IMR-90 (cell line): ENCODE results near the gene COQ2. TPM values are rescaled to one million over a fixed set of nuclear protein-coding genes. Genes with fewer than 3 reads are reported as not detected.
A peak's percentile ranks its signal among the peaks of the same experiment; 100 is the strongest.

Experiments used
- ATAC-seq: fragments of 200-7000 bp; cut with Tn5 transposase; 2 replicates; pipeline ENCODE4 v1.9.1; 2020; ENCODE audit warnings: low read depth, mild to moderate bottlenecking, moderate library complexity
- BruUV-seq: library from RNA; stranded (reverse); fragments of 400-500 nt; replicated peaks from 2 replicates; lab custom pipeline; 2021; lab: Mats Ljungman, UMichigan
- CTCF ChIA-PET: fragments of 300-600 bp; formaldehyde crosslinking; extraction: SDS; loops from one replicate; lab custom pipeline; 2021; ENCODE audit warnings: antibody characterized with exemption; lab: Yijun Ruan, JAX
- POLR2A ChIA-PET: fragments of 300-600 bp; sonication (Branson Sonifier 250); formaldehyde crosslinking; loops from one replicate; lab custom pipeline; 2022; ENCODE audit warnings: antibody characterized with exemption; ENCODE audit not compliant: unreplicated experiment; lab: Charles Lee
- DNase-seq: peaks from one replicate; pipeline ENCODE4 v3.0.0; 2013
- H2AFZ ChIP-seq: replicated peaks from 2 replicates; pipeline ENCODE3; 2013; ENCODE audit warnings: low read length, mild to moderate bottlenecking; ENCODE audit not compliant: poor library complexity
- H2AK5ac ChIP-seq: 2 replicates; pipeline ENCODE4 v1.6.1; 2013; ENCODE audit warnings: low read depth, low read length, inconsistent platforms
- H2AK9ac ChIP-seq: replicated peaks from 2 replicates; pipeline ENCODE3; 2013; ENCODE audit warnings: mild to moderate bottlenecking, low read depth, low read length, moderate library complexity; ENCODE audit not compliant: poor library complexity
- H2BK120ac ChIP-seq: 2 replicates; pipeline ENCODE4 v1.6.1; 2013; ENCODE audit warnings: low read depth, low read length, inconsistent platforms
- H2BK15ac ChIP-seq: 3 replicates; pipeline ENCODE4 v1.6.1; 2013; ENCODE audit warnings: low read depth, low read length, inconsistent platforms
- H2BK20ac ChIP-seq: 2 replicates; pipeline ENCODE4 v1.6.1; 2013; ENCODE audit warnings: low read depth, mild to moderate bottlenecking, inconsistent platforms, low read length, moderate library complexity
- H2BK5ac ChIP-seq: 2 replicates; pipeline ENCODE4 v1.6.1; 2013; ENCODE audit warnings: mild to moderate bottlenecking, low read depth, low read length, inconsistent platforms; ENCODE audit not compliant: poor library complexity, severe bottlenecking
- H3K14ac ChIP-seq: replicated peaks from 2 replicates; pipeline ENCODE4 v1.6.1; 2013; ENCODE audit warnings: low read depth, low read length, inconsistent platforms
- H3K18ac ChIP-seq: 2 replicates; pipeline ENCODE4 v1.6.1; 2013; ENCODE audit warnings: low read depth, low read length, control low read depth
- H3K23ac ChIP-seq: 2 replicates; pipeline ENCODE4 v1.6.1; 2013; ENCODE audit warnings: low read depth, low read length, inconsistent platforms
- H3K27ac ChIP-seq: 2 replicates; pipeline ENCODE4 v1.5.1; 2013; ENCODE audit warnings: mild to moderate bottlenecking, control low read depth, low read length; ENCODE audit not compliant: insufficient read depth
- H3K27me3 ChIP-seq: 2 replicates; pipeline ENCODE4 v1.6.1; 2013; ENCODE audit warnings: low read length; ENCODE audit not compliant: control insufficient read depth, insufficient read depth
- H3K36me3 ChIP-seq: 2 replicates; pipeline ENCODE4 v1.6.1; 2013; ENCODE audit warnings: low read length, mixed read lengths; ENCODE audit not compliant: control insufficient read depth, insufficient read depth
- H3K4ac ChIP-seq: 2 replicates; pipeline ENCODE4 v1.6.1; 2013; ENCODE audit warnings: low read depth, low read length, inconsistent platforms
- H3K4me1 ChIP-seq: 2 replicates; pipeline ENCODE4 v1.6.1; 2013; ENCODE audit warnings: low read length, mixed read lengths; ENCODE audit not compliant: control insufficient read depth, insufficient read depth
- H3K4me2 ChIP-seq: 2 replicates; pipeline ENCODE4 v1.6.1; 2013; ENCODE audit warnings: low read depth, mild to moderate bottlenecking, control low read depth, low read length, moderate library complexity
- H3K4me3 ChIP-seq: 2 replicates; pipeline ENCODE4 v1.5.1; 2013; ENCODE audit warnings: low read depth, mild to moderate bottlenecking, control low read depth, low read length, moderate library complexity; ENCODE audit not compliant: insufficient read depth
- H3K56ac ChIP-seq: 2 replicates; pipeline ENCODE4 v1.6.1; 2013; ENCODE audit warnings: low read length, inconsistent platforms; ENCODE audit not compliant: insufficient read depth; ENCODE audit errors: extremely low read depth
- H3K79me1 ChIP-seq, 2 experiments: 2 replicates each; pipeline ENCODE4 v1.6.1; 2013; ENCODE audit warnings: low read length in 2 of 2, inconsistent platforms in 1 of 2, low read depth in 1 of 2
- H3K9ac ChIP-seq: 2 replicates; pipeline ENCODE4 v1.6.1; 2013; ENCODE audit warnings: low read depth, low read length, control low read depth
- H3K9me1 ChIP-seq: 2 replicates; pipeline ENCODE4 v1.6.1; 2013; ENCODE audit warnings: low read length, inconsistent platforms; ENCODE audit not compliant: insufficient read depth
- H3K9me3 ChIP-seq: 2 replicates; pipeline ENCODE4 v1.6.1; 2013; ENCODE audit warnings: low read length; ENCODE audit not compliant: control insufficient read depth, insufficient read depth
- H4K20me1 ChIP-seq: 2 replicates; pipeline ENCODE4 v1.6.1; 2013; ENCODE audit warnings: low read length, inconsistent platforms; ENCODE audit not compliant: insufficient read depth
- H4K5ac ChIP-seq: 2 replicates; pipeline ENCODE4 v1.6.1; 2013; ENCODE audit warnings: mild to moderate bottlenecking, low read depth, low read length, control low read depth
- H4K8ac ChIP-seq, 2 experiments: 2 replicates each; pipeline ENCODE4 v1.6.1; 2013; ENCODE audit warnings: low read depth in 2 of 2, low read length in 2 of 2, control low read depth in 1 of 2, inconsistent platforms in 1 of 2
- H4K91ac ChIP-seq: 2 replicates; pipeline ENCODE4 v1.6.1; 2013; ENCODE audit warnings: low read depth, low read length, inconsistent platforms; ENCODE audit not compliant: insufficient read depth
- BHLHE40 ChIP-seq: fragments of 150-350 bp; IDR thresholded peaks from 2 replicates; pipeline ENCODE4 v1.6.1; 2016; ENCODE audit warnings: mild to moderate bottlenecking, low read depth, low read length
- CEBPB ChIP-seq: IDR thresholded peaks from 2 replicates; pipeline ENCODE4 v1.6.1; 2012; ENCODE audit warnings: low read depth, low read length, improper control_type of control experiment
- CHD1 ChIP-seq: IDR thresholded peaks from 2 replicates; pipeline ENCODE4 v1.6.1; 2012; ENCODE audit warnings: low read depth, low read length, improper control_type of control experiment
- FOS ChIP-seq: fragments of 150-350 bp; IDR thresholded peaks from 2 replicates; pipeline ENCODE4 v1.6.1; 2016; ENCODE audit warnings: low read depth, low read length
- MAFK ChIP-seq: IDR thresholded peaks from 2 replicates; pipeline ENCODE4 v1.6.1; 2012; ENCODE audit warnings: low read depth, low read length, improper control_type of control experiment
- MAZ ChIP-seq: IDR thresholded peaks from 2 replicates; pipeline ENCODE4 v1.6.1; 2012; ENCODE audit warnings: low read depth, mild to moderate bottlenecking, low read length, improper control_type of control experiment, moderate library complexity, borderline replicate concordance
- MXI1 ChIP-seq: IDR thresholded peaks from 2 replicates; pipeline ENCODE4 v1.6.1; 2012; ENCODE audit warnings: low read depth, mild to moderate bottlenecking, low read length, moderate library complexity, borderline replicate concordance
- NFE2L2 ChIP-seq: fragments of 150-350 bp; IDR thresholded peaks from 2 replicates; pipeline ENCODE4 v1.6.1; 2016; ENCODE audit warnings: low read depth, mild to moderate bottlenecking, low read length
- POLR2A ChIP-seq: IDR thresholded peaks from 2 replicates; pipeline ENCODE4 v1.6.1; 2012; ENCODE audit warnings: mild to moderate bottlenecking, low read depth, low read length
- RAD21 ChIP-seq: IDR thresholded peaks from 2 replicates; pipeline ENCODE4 v1.6.1; 2012; ENCODE audit warnings: low read length, improper control_type of control experiment
- RCOR1 ChIP-seq: IDR thresholded peaks from 2 replicates; pipeline ENCODE4 v1.6.1; 2012; ENCODE audit warnings: mild to moderate bottlenecking, low read length, improper control_type of control experiment; ENCODE audit not compliant: insufficient replicate concordance
- RFX5 ChIP-seq: IDR thresholded peaks from 2 replicates; pipeline ENCODE4 v1.8.0; 2012; ENCODE audit warnings: low read depth, mild to moderate bottlenecking, low read length, moderate library complexity
- SMC3 ChIP-seq: fragments of 150-350 bp; IDR thresholded peaks from 2 replicates; pipeline ENCODE4 v1.6.1; 2016; ENCODE audit warnings: low read depth, mild to moderate bottlenecking, antibody characterized with exemption, low read length, moderate library complexity
- dilution Hi-C: fragments of 300-500 bp; cut with HindIII; formaldehyde crosslinking; loops from one replicate; pipeline ENCODE4 v1.14.3; 2018; ENCODE audit warnings: low sequenced_read_pairs; ENCODE audit not compliant: unreplicated experiment
- in situ Hi-C: fragments of 300-500 bp; cut with MboI; formaldehyde crosslinking; loops from 3 replicates; pipeline ENCODE4 v1.14.3; 2019; ENCODE audit warnings: low sequenced_read_pairs, inconsistent platforms, mixed read lengths
- intact Hi-C: fragments of 100-400 bp; cut with micrococcal nuclease; formaldehyde crosslinking; loops from 2 replicates; pipeline ENCODE4 v1.10.0; 2022
- polyA plus RNA-seq, 3 experiments: library from polyadenylated mRNA; depleted of rRNA; stranded (reverse); fragments of >200 nt; gene quantifications; 2 replicates each; pipeline ENCODE4 v1.2.3, GENCODE V29; 2012; ENCODE audit warnings: low replicate concordance in 1 of 3
- total RNA-seq: library from RNA; depleted of rRNA; stranded (reverse); fragments of >200 nt; gene quantifications from 2 replicates; pipeline ENCODE4 v1.2.3, GENCODE V29; 2012
- TF ChIP-seq, protein P1 (sequence below): fragments of 150-350 bp; IDR thresholded peaks from 2 replicates; pipeline ENCODE4 v1.6.1; 2016; ENCODE audit warnings: low read depth, mild to moderate bottlenecking, low read length, moderate library complexity, borderline replicate concordance
- TF ChIP-seq, protein P2 (sequence below): fragments of 150-350 bp; IDR thresholded peaks from 2 replicates; pipeline ENCODE4 v1.6.1; 2017; ENCODE audit warnings: mild to moderate bottlenecking, antibody characterized with exemption, low read length, low read depth
- TF ChIP-seq, protein P3 (sequence below): conservative IDR thresholded peaks from 2 replicates; pipeline ENCODE4 v1.5.1; 2012; ENCODE audit warnings: mild to moderate bottlenecking, low read depth, low read length, improper control_type of control experiment

Gene COQ2
- total and polyA plus RNA-seq, 2 of the 4 experiments (the other 2 are of a cell fraction): 7.3 to 7.4 TPM

DNA sequence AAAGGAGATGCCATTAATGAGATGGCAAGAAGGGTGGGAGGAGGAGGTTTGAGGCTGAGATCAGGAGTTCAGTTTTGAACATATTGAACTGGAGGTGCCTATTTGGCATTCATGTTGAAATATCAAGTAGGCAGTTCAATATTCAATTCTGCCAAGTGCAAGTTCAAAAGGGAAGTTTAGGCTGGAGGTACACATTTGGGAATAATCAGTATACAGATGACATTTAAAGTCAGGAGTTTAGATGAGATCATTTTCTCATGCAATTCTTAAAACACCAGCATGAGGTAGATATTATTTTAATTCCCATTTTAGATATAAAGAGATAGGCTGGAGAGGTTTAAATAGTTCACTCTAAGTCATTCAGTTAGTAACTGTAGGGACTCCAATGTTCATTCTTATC lies 26.1 kb downstream of the COQ2 start:
- TF ChIP-seq BHLHE40: no peak
- TF ChIP-seq, protein P1, sequence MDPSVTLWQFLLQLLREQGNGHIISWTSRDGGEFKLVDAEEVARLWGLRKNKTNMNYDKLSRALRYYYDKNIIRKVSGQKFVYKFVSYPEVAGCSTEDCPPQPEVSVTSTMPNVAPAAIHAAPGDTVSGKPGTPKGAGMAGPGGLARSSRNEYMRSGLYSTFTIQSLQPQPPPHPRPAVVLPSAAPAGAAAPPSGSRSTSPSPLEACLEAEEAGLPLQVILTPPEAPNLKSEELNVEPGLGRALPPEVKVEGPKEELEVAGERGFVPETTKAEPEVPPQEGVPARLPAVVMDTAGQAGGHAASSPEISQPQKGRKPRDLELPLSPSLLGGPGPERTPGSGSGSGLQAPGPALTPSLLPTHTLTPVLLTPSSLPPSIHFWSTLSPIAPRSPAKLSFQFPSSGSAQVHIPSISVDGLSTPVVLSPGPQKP: no peak
- no peak for TF ChIP-seq CHD1
- TF ChIP-seq, protein P2, sequence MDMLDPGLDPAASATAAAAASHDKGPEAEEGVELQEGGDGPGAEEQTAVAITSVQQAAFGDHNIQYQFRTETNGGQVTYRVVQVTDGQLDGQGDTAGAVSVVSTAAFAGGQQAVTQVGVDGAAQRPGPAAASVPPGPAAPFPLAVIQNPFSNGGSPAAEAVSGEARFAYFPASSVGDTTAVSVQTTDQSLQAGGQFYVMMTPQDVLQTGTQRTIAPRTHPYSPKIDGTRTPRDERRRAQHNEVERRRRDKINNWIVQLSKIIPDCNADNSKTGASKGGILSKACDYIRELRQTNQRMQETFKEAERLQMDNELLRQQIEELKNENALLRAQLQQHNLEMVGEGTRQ: no peak
- TF ChIP-seq POLR2A: no peak
- TF ChIP-seq MAFK: no peak
- TF ChIP-seq CEBPB: no peak
- TF ChIP-seq RFX5: no peak
- no peak for TF ChIP-seq RCOR1
- no peak for TF ChIP-seq NFE2L2
- TF ChIP-seq SMC3: no peak
- TF ChIP-seq RAD21: no peak
- no peak for TF ChIP-seq FOS
- TF ChIP-seq MXI1: no peak
- TF ChIP-seq MAZ: no peak
- TF ChIP-seq, protein P3, sequence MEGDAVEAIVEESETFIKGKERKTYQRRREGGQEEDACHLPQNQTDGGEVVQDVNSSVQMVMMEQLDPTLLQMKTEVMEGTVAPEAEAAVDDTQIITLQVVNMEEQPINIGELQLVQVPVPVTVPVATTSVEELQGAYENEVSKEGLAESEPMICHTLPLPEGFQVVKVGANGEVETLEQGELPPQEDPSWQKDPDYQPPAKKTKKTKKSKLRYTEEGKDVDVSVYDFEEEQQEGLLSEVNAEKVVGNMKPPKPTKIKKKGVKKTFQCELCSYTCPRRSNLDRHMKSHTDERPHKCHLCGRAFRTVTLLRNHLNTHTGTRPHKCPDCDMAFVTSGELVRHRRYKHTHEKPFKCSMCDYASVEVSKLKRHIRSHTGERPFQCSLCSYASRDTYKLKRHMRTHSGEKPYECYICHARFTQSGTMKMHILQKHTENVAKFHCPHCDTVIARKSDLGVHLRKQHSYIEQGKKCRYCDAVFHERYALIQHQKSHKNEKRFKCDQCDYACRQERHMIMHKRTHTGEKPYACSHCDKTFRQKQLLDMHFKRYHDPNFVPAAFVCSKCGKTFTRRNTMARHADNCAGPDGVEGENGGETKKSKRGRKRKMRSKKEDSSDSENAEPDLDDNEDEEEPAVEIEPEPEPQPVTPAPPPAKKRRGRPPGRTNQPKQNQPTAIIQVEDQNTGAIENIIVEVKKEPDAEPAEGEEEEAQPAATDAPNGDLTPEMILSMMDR: no peak
- peak overlapping the region; percentile 93 for H2BK15ac ChIP-seq
- in situ Hi-C loops: loop anchor here (5.0 kb wide), 1 partner anchor 191 kb away; no protein-coding TSS in a partner anchor
- peaks cover 7% of the 10 kb centered on the region for H3K9me1 ChIP-seq
- no peaks in the 10 kb centered on the region for H4K20me1 ChIP-seq
- no peak overlapping the region for H3K4me2 ChIP-seq
- peaks cover 3% of the 10 kb centered on the region; the same call in 1 of the 2 replicates for H3K36me3 ChIP-seq
- 0 out of 2 replicates have a peak overlapping the region, but pooled peaks have one; percentile 37 for H2AK5ac ChIP-seq
- no peak overlapping the region for H2BK5ac ChIP-seq
- no peak overlapping the region for H3K9ac ChIP-seq
- no peak overlapping the region for H4K5ac ChIP-seq
- intact Hi-C loops: no loop called here
- H2AFZ ChIP-seq: no peak overlapping the region
- H3K56ac ChIP-seq: no peak overlapping the region
- peak overlapping the region; percentile 26; the same call in 1 of the 2 replicates for H3K23ac ChIP-seq
- H3K4me1 ChIP-seq: peaks cover 8% of the 10 kb centered on the region
- H3K27me3 ChIP-seq: no peaks in the 10 kb centered on the region
- ATAC-seq: no peak
- H2AK9ac ChIP-seq: no peak overlapping the region
- dilution Hi-C loops: no loop called here
- H3K79me1 ChIP-seq: 0 out of 4 replicates have a peak, but pooled peaks cover 0 to 3% of the 10 kb centered on the region in 2 experiments
- CTCF ChIA-PET: no interaction called here
- POLR2A ChIA-PET: no interaction called here
- H2BK20ac ChIP-seq: peak overlapping the region; percentile 98
- H4K8ac ChIP-seq: 0 out of 4 replicates have a peak overlapping the region, but pooled peaks of 1 of the 2 experiments have one; percentile 52
- peak overlapping the region; percentile 81; the same call in 1 of the 2 replicates for H3K14ac ChIP-seq
- no peak overlapping the region for H3K27ac ChIP-seq
- H2BK120ac ChIP-seq: peak overlapping the region; percentile 95
- H4K91ac ChIP-seq: peak overlapping the region; percentile 86
- H3K9me3 ChIP-seq: no peaks in the 10 kb centered on the region
- peak overlapping the region; percentile 54; the same call in 1 of the 2 replicates for H3K18ac ChIP-seq
- no peak overlapping the region for H3K4me3 ChIP-seq
- peak overlapping the region; percentile 88 for H3K4ac ChIP-seq
- no peak for DNase-seq
- BruUV-seq: no TSS peak
